Neuronal stem cell (in vitro differentiated cells): ENCODE data around the gene EPB41.
A peak's percentile ranks its signal among the peaks of the same experiment; 100 is the strongest.

Experiments used
- DNase-seq: peaks from one replicate; pipeline ENCODE4 v3.0.0-alpha.2; 2013; ENCODE audit warnings: low spot score
- H2AFZ ChIP-seq: one replicate; pipeline ENCODE4 v1.6.1; 2013; ENCODE audit warnings: mild to moderate bottlenecking, low read length, inconsistent platforms
- H2AK5ac ChIP-seq: 2 replicates; pipeline ENCODE4 v1.6.1; 2013; ENCODE audit warnings: low read depth, mild to moderate bottlenecking, inconsistent platforms, low read length, moderate library complexity, mixed read lengths
- H2BK120ac ChIP-seq: 2 replicates; pipeline ENCODE4 v1.6.1; 2013; ENCODE audit warnings: low read depth, mild to moderate bottlenecking, inconsistent platforms, low read length, moderate library complexity, mixed read lengths
- H2BK12ac ChIP-seq: one replicate; pipeline ENCODE4 v1.6.1; 2013; ENCODE audit warnings: low read length, inconsistent platforms
- H2BK15ac ChIP-seq: 2 replicates; pipeline ENCODE4 v1.6.1; 2013; ENCODE audit warnings: mild to moderate bottlenecking, low read length, inconsistent platforms, mixed read lengths
- H2BK5ac ChIP-seq: one replicate; pipeline ENCODE4 v1.6.1; 2013; ENCODE audit warnings: inconsistent platforms, mild to moderate bottlenecking, low read length, moderate library complexity
- H3K14ac ChIP-seq: one replicate; pipeline ENCODE4 v1.6.1; 2013; ENCODE audit warnings: low read length, inconsistent platforms
- H3K18ac ChIP-seq: 2 replicates; pipeline ENCODE4 v1.6.1; 2013; ENCODE audit warnings: low read length, inconsistent platforms
- H3K23ac ChIP-seq: 2 replicates; pipeline ENCODE4 v1.6.1; 2013; ENCODE audit warnings: low read depth, mild to moderate bottlenecking, mixed read lengths, low read length, inconsistent platforms; ENCODE audit not compliant: poor library complexity
- H3K27ac ChIP-seq: replicated peaks from 3 replicates; pipeline ENCODE4 v1.5.1; 2013; ENCODE audit warnings: low read length, inconsistent platforms
- H3K27me3 ChIP-seq, 3 experiments: 2 replicates each; pipeline ENCODE4 v1.6.1; 2013; ENCODE audit warnings: low read length in 3 of 3, mild to moderate bottlenecking in 2 of 3, inconsistent platforms in 1 of 3, low read depth in 1 of 3, mixed read lengths in 1 of 3, moderate library complexity in 1 of 3; ENCODE audit not compliant: control insufficient read depth in 3 of 3, insufficient read depth in 3 of 3
- H3K36me3 ChIP-seq, 2 donors: replicated peaks in 1 of 2; 2 replicates each; pipeline ENCODE4 v1.6.1; 2013; ENCODE audit warnings: low read length in 2 of 2; ENCODE audit not compliant: control insufficient read depth in 2 of 2, insufficient read depth in 2 of 2
- H3K4ac ChIP-seq: 2 replicates; pipeline ENCODE4 v1.6.1; 2013; ENCODE audit warnings: inconsistent platforms, mild to moderate bottlenecking, low read length, moderate library complexity
- H3K4me1 ChIP-seq, 2 donors: 1 replicate in 1 of 2; 2 replicates in 1 of 2; pipeline ENCODE4 v1.6.1; 2013; ENCODE audit warnings: low read length in 2 of 2, low read depth in 1 of 2; ENCODE audit not compliant: control insufficient read depth in 2 of 2, insufficient read depth in 1 of 2
- H3K4me2 ChIP-seq: one replicate; pipeline ENCODE4 v1.6.1; 2013; ENCODE audit warnings: mild to moderate bottlenecking, low read length, inconsistent platforms; ENCODE audit not compliant: insufficient read depth, poor library complexity, severe bottlenecking
- H3K4me3 ChIP-seq, 2 donors: 2 replicates each; pipeline ENCODE4 v1.5.1; 2013; ENCODE audit warnings: low read length in 2 of 2, mild to moderate bottlenecking in 2 of 2, inconsistent platforms in 1 of 2, moderate library complexity in 1 of 2
- H3K79me1 ChIP-seq: one replicate; pipeline ENCODE4 v1.6.1; 2013; ENCODE audit warnings: low read depth, mild to moderate bottlenecking, inconsistent platforms, low read length, moderate library complexity
- H3K9ac ChIP-seq: one replicate; pipeline ENCODE4 v1.6.1; 2013; ENCODE audit warnings: mild to moderate bottlenecking, low read depth, low read length, inconsistent platforms; ENCODE audit not compliant: poor library complexity
- H3K9me3 ChIP-seq, 2 donors: replicated peaks in 1 of 2; 2 replicates each; pipeline versions ENCODE3 to v1.6.1; 2013; ENCODE audit warnings: low read length in 2 of 2, mild to moderate bottlenecking in 2 of 2, inconsistent platforms in 1 of 2, low read depth in 1 of 2, mixed read lengths in 1 of 2, moderate library complexity in 1 of 2; ENCODE audit not compliant: control insufficient read depth in 2 of 2, insufficient read depth in 1 of 2
- H4K8ac ChIP-seq: one replicate; pipeline ENCODE4 v1.6.1; 2013; ENCODE audit warnings: low read depth, mild to moderate bottlenecking, inconsistent platforms, low read length, moderate library complexity
- H4K91ac ChIP-seq: one replicate; pipeline ENCODE4 v1.6.1; 2013; ENCODE audit warnings: low read length, low read depth, mild to moderate bottlenecking, inconsistent platforms; ENCODE audit not compliant: poor library complexity
- WGBS, 2 donors: extraction: QIAGEN DNeasy Blood & Tissue Kit; methylation state at CpG; one replicate each; pipeline ENCODE4 v1.1.7; 2013; ENCODE audit warnings: missing lambda C conversion rate in 2 of 2, mixed read lengths in 1 of 2; ENCODE audit not compliant: insufficient read length in 2 of 2, insufficient replicate concordance in 1 of 2; ENCODE audit errors: extremely low coverage in 2 of 2; 5-methylcytosine and 5-hydroxymethylcytosine counted together

Gene EPB41

GRCh38 chr1:28895896-28896608 lies 18.3 kb upstream of the EPB41 start:
- Histone ChIP-seq H3K36me3 (no peaks in the 10 kb centered on the region), H2AFZ (no peak overlapping the region), H4K91ac (no peak overlapping the region), H3K27ac (no peak overlapping the region), H3K27me3 (peaks cover 0 to 18% (median 0%) of the 10 kb centered on the region in 3 experiments), H3K9ac (no peak overlapping the region), H3K4me3 (no peak overlapping the region), H3K18ac (no peak overlapping the region), H2BK5ac (no peak overlapping the region), H3K9me3 (no peaks in the 10 kb centered on the region), H3K4ac (no peak overlapping the region), H3K4me2 (no peak overlapping the region), H2BK15ac (no peak overlapping the region), H3K79me1 (no peaks in the 10 kb centered on the region), H3K14ac (no peak overlapping the region), H2AK5ac (no peak overlapping the region), H2BK12ac (no peak overlapping the region), H3K23ac (no peak overlapping the region), H4K8ac (no peak overlapping the region), H3K4me1 (no peaks in the 10 kb centered on the region), H2BK120ac (no peak overlapping the region)
- DNase-seq = no peak
- no CpG with 5 or more reads among the region's 4 CpGs for WGBS, 2 donors

GRCh38 chr1:28896609-28896986 lies 17.8 kb upstream of the EPB41 start:
- Histone ChIP-seq H3K27ac (no peak overlapping the region), H3K79me1 (no peaks in the 10 kb centered on the region), H3K4ac (no peak overlapping the region), H2BK120ac (no peak overlapping the region), H3K9me3 (no peaks in the 10 kb centered on the region), H3K27me3 (peaks cover 0 to 17% (median 0%) of the 10 kb centered on the region in 3 experiments), H2AK5ac (no peak overlapping the region), H4K8ac (no peak overlapping the region), H3K9ac (no peak overlapping the region), H2BK15ac (no peak overlapping the region), H3K14ac (no peak overlapping the region), H3K18ac (no peak overlapping the region), H3K4me3 (no peak overlapping the region), H2AFZ (no peak overlapping the region), H3K36me3 (no peaks in the 10 kb centered on the region), H2BK5ac (no peak overlapping the region), H3K4me1 (no peaks in the 10 kb centered on the region), H3K23ac (no peak overlapping the region), H3K4me2 (no peak overlapping the region), H2BK12ac (no peak overlapping the region), H4K91ac (no peak overlapping the region)
- WGBS, 2 donors = no CpG with 5 or more reads among the region's 3 CpGs
- DNase-seq = no peak

GRCh38 chr1:28897789-28898188 lies 16.6 kb upstream of the EPB41 start:
- H3K36me3 ChIP-seq = no peaks in the 10 kb centered on the region
- H3K27me3 ChIP-seq = peaks cover 0 to 17% (median 0%) of the 10 kb centered on the region in 3 experiments
- H2BK5ac ChIP-seq = peak overlapping the region; percentile 42
- no peak overlapping the region for H2BK15ac ChIP-seq
- H4K91ac ChIP-seq = no peak overlapping the region
- no peaks in the 10 kb centered on the region for H3K79me1 ChIP-seq
- no peak overlapping the region for H2AFZ ChIP-seq
- no peak overlapping the region for H3K4me2 ChIP-seq
- no peaks in the 10 kb centered on the region for H3K4me1 ChIP-seq
- H3K9ac ChIP-seq = peak overlapping the region; percentile 30
- no peak overlapping the region for H4K8ac ChIP-seq
- H3K9me3 ChIP-seq = no peaks in the 10 kb centered on the region
- no peak for DNase-seq
- peak overlapping the region; percentile 32 for H2AK5ac ChIP-seq
- no peak overlapping the region for H3K27ac ChIP-seq
- H2BK120ac ChIP-seq = no peak overlapping the region
- no CpG with 5 or more reads among the region's 4 CpGs for WGBS, 2 donors
- H3K4me3 ChIP-seq = no peak overlapping the region
- H3K4ac ChIP-seq = no peak overlapping the region
- H3K23ac ChIP-seq = peak overlapping the region; percentile 31
- H3K18ac ChIP-seq = peak overlapping the region; percentile 44
- no peak overlapping the region for H3K14ac ChIP-seq
- H2BK12ac ChIP-seq = peak overlapping the region; percentile 63

GRCh38 chr1:28898405-28898881 lies 15.9 kb upstream of the EPB41 start:
- H3K27me3 ChIP-seq = peaks cover 0 to 17% (median 0%) of the 10 kb centered on the region in 3 experiments
- DNase-seq = no peak
- H2BK5ac ChIP-seq = peak overlapping the region; percentile 42
- H3K9me3 ChIP-seq = no peaks in the 10 kb centered on the region
- H3K36me3 ChIP-seq = no peaks in the 10 kb centered on the region
- H2BK15ac ChIP-seq = no peak overlapping the region
- H3K4ac ChIP-seq = no peak overlapping the region
- no peak overlapping the region for H3K4me2 ChIP-seq
- no peak overlapping the region for H4K8ac ChIP-seq
- H2AK5ac ChIP-seq = peak overlapping the region; percentile 33
- H4K91ac ChIP-seq = no peak overlapping the region
- no peak overlapping the region for H3K14ac ChIP-seq
- H3K4me3 ChIP-seq = no peak overlapping the region
- H3K9ac ChIP-seq = no peak overlapping the region
- no peak overlapping the region for H2BK120ac ChIP-seq
- WGBS, 2 donors = no CpG with 5 or more reads among the region's 3 CpGs
- H3K4me1 ChIP-seq = no peaks in the 10 kb centered on the region
- peak overlapping the region; percentile 60 for H3K18ac ChIP-seq
- H3K23ac ChIP-seq = no peak overlapping the region
- no peaks in the 10 kb centered on the region for H3K79me1 ChIP-seq
- H2AFZ ChIP-seq = no peak overlapping the region
- H2BK12ac ChIP-seq = no peak overlapping the region
- no peak overlapping the region for H3K27ac ChIP-seq
